ENCODE data around the gene HMG20A. TPM values are rescaled to one million over a fixed set of nuclear protein-coding genes. Genes with fewer than 3 reads are reported as not detected.

HMG20A gene
- total RNA-seq, 4 donors from 2014 or later: 39.6 to 65.1 (median 49.7) TPM

DNA sequence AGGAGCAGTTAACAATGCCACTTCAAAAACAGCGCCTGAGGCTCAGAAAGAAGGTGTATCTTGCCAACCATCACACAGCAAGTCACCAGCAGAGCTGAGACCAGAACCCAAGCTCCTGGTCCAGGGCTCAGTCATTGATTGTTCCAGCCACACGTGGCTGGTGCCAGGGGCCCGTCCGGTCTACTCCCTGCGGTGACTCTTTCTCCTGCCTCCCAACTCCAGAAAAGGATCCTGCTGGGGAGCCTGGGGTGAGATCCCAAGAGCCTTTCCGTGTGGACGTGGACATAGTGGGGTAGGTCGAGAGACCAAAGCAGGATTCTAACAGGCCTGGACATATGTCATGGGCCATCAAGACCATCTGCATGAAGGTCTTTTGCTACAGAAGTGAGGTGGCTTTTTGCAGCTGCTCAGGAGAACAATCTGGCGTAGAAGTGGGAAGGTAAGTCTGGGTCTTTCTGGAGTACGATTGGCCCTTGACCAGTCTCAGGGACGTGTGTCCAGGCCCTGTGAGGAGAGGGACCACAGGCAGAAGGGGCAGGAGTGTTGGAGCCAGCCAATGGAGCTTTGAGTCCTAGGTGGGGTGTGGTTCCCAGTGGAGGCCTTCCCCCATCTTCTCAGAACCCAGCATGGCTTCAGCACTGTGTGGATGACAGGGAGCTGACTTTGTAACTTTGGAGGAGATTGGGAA lies 105.4 kb downstream of the HMG20A start:
- H3K4me3 ChIP-seq: no peak overlapping the region
- H3K27me3 ChIP-seq: no peaks in the 10 kb centered on the region
- peaks cover 0 to 34% (median 9%) of the 10 kb centered on the region in 4 donors for H3K4me1 ChIP-seq
- no peaks in the 10 kb centered on the region for H3K36me3 ChIP-seq
- WGBS, 2 donors: 86 to 89% methylated on average over 10 to 11 of the region's 11 CpGs
- H3K27ac ChIP-seq: no peak overlapping the region
- TF ChIP-seq EP300 (IDR thresholded peaks at IDR 0.05) (no peak), POLR2A (IDR thresholded peaks at IDR 0.05) (no peak)
- TF ChIP-seq, protein P1, sequence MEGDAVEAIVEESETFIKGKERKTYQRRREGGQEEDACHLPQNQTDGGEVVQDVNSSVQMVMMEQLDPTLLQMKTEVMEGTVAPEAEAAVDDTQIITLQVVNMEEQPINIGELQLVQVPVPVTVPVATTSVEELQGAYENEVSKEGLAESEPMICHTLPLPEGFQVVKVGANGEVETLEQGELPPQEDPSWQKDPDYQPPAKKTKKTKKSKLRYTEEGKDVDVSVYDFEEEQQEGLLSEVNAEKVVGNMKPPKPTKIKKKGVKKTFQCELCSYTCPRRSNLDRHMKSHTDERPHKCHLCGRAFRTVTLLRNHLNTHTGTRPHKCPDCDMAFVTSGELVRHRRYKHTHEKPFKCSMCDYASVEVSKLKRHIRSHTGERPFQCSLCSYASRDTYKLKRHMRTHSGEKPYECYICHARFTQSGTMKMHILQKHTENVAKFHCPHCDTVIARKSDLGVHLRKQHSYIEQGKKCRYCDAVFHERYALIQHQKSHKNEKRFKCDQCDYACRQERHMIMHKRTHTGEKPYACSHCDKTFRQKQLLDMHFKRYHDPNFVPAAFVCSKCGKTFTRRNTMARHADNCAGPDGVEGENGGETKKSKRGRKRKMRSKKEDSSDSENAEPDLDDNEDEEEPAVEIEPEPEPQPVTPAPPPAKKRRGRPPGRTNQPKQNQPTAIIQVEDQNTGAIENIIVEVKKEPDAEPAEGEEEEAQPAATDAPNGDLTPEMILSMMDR (IDR thresholded peaks at IDR 0.05): no peak
- H3K9me3 ChIP-seq: no peaks in the 10 kb centered on the region
- DNase-seq (ENCODE audit: low spot score in 2 of 2): no peak

DNA sequence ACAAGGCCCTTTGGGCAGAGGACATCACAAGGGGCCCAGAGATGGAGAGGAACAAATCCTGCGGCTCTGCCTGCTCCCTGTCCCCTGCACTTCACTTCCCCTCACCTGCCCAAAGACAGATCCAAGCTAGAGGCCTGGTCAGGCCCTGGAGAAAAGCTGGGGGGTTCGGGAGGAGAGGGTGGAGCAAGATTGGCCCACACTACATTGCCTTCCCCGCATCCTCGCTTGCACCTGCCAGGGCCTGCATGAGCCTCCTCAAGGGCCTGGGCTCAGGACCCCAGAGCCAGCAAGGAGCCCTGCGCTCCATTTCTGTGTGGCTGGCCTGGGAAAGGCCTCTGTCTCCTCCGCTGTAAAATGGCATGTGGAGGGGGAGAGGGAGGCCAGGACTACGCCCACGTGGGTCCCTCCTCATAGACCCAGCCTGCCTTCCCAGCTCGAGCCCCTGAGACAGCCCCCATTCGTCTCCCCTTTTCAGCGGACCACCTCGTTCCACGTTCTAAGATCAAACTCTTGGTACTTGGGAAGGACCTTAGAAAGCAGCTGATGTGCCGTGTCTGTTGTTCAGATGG lies 106.0 kb downstream of the HMG20A start:
- WGBS, 2 donors: 60 to 82% methylated on average over 14 of the region's 14 CpGs
- H3K4me3 ChIP-seq: no peak overlapping the region
- H3K4me1 ChIP-seq: peaks cover 0 to 37% (median 9%) of the 10 kb centered on the region in 4 donors
- TF ChIP-seq, protein P1 (IDR thresholded peaks at IDR 0.05): no peak
- TF ChIP-seq EP300 (IDR thresholded peaks at IDR 0.05) (no peak), POLR2A (IDR thresholded peaks at IDR 0.05) (no peak)
- peak overlapping the region in 2 of 4 donors; percentile 65 for H3K27ac ChIP-seq
- no peaks in the 10 kb centered on the region for H3K36me3 ChIP-seq
- no peak for DNase-seq (ENCODE audit: low spot score in 2 of 2)
- no peaks in the 10 kb centered on the region for H3K9me3 ChIP-seq
- no peaks in the 10 kb centered on the region for H3K27me3 ChIP-seq

DNA sequence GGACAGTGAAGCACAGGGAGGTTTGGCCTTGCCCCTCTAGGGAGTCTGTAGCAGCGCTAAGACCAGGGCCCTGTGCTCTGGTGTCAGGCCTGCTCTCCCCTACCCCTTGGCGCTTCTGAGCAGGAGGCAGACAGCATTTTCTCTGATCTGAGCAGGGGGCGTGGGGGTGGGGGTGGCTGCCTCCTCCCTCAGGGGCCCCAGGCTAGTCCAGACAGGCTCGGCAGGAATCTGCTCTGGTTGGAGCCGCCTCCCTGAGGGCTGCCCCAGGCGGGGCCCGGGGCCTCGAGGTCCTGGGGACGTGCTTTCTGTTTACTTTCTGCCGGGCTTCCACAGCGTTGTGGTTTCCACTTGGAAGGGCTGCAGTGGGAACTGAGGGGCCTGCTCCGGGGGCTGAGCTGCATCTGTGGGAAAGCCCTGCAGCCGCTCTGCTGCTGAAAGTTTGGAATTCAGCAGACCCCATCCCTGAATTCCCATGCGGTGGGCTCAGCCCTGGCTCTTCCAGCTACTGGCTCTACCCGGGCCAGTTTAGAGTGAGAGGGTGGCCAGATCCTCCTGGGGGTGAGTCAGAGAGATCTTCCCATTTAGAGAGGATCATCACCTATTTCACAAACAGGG lies 106.6 kb downstream of the HMG20A start:
- Histone ChIP-seq H3K9me3 (no peaks in the 10 kb centered on the region), H3K27ac (peak overlapping the region in 3 of 4 donors; percentile 1 to 65 (median 65)), H3K36me3 (no peaks in the 10 kb centered on the region), H3K27me3 (no peaks in the 10 kb centered on the region), H3K4me1 (peaks cover 0 to 37% (median 9%) of the 10 kb centered on the region in 4 donors), H3K4me3 (no peak overlapping the region)
- 22% methylated on average over 9 to 14 of the region's 15 CpGs for WGBS, 2 donors
- no peak for DNase-seq (ENCODE audit: low spot score in 2 of 2)
- TF ChIP-seq, protein P1 (IDR thresholded peaks at IDR 0.05): no peak

DNA sequence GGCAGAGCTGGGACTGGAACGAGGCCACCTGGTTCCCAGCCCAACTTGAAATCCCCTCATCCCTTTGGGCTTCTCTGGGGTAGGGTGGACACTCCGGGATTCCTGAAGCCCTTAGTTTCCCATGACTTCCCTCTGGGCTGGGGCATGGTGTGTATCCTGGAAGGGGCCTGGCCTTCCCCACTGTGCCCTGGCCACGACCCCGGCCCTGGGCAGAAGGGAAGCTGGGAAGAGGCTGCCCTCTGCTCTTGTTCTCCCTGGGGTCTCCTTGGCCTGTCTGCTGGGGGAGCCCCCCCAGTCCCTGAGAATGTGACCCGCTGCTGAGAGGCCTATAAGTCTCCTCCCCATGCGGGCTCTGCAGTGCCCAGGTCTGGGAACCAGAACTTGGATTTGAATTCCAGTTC lies 107.1 kb downstream of the HMG20A start:
- H3K27ac ChIP-seq: peak overlapping the region in 3 of 4 donors; percentile 1 to 65 (median 65)
- H3K36me3 ChIP-seq: no peaks in the 10 kb centered on the region
- DNase-seq (ENCODE audit: low spot score in 2 of 2): no peak

More for the DNA sequence above, 107.1 kb downstream of the HMG20A start:
- peaks cover 0 to 37% (median 9%) of the 10 kb centered on the region in 4 donors for H3K4me1 ChIP-seq
- WGBS, 2 donors: 53 to 77% methylated on average over 4 to 6 of the region's 6 CpGs
- H3K27me3 ChIP-seq: no peaks in the 10 kb centered on the region
- H3K4me3 ChIP-seq: no peak overlapping the region
- no peaks in the 10 kb centered on the region for H3K9me3 ChIP-seq
- TF ChIP-seq EP300 (IDR thresholded peaks at IDR 0.05) (no peak), POLR2A (IDR thresholded peaks at IDR 0.05) (no peak)
- TF ChIP-seq, protein P1 (IDR thresholded peaks at IDR 0.05): no peak
